Thyroid gland (tissue), 4 donors: Measurements from ENCODE around the gene FAM222A. TPM values are rescaled to one million over a fixed set of nuclear protein-coding genes. Genes with fewer than 3 reads are reported as not detected.

Experiments used
- DNase-seq, 2 donors: peaks; one replicate each; pipeline ENCODE4 v3.0.0-alpha.2; 2019
- H3K27ac ChIP-seq, 3 donors: fragments of 200-600 bp; sonication (generic); 1 replicate in 2 of 3; 2 replicates in 1 of 3; pipeline ENCODE4 v1.5.1; 2016 to 2019; ENCODE audit warnings: mild to moderate bottlenecking in 1 of 3, moderate library complexity in 1 of 3
- H3K27me3 ChIP-seq: fragments of 200-600 bp; sonication (generic); one replicate; pipeline ENCODE4 v1.5.1; 2019
- H3K36me3 ChIP-seq, 2 donors: fragments of 200-600 bp; sonication (generic); one replicate each; pipeline ENCODE4 v1.5.1; 2016 to 2019
- H3K4me1 ChIP-seq, 2 donors: fragments of 200-600 bp; sonication (generic); one replicate each; pipeline ENCODE4 v1.5.1; 2017 to 2019
- H3K4me3 ChIP-seq, 3 donors: fragments of 200-600 bp; sonication (generic); replicated peaks in 1 of 3; 1 replicate in 2 of 3; 2 replicates in 1 of 3; pipeline ENCODE4 v1.5.1; 2016; ENCODE audit warnings: mild to moderate bottlenecking in 1 of 3
- H3K9me3 ChIP-seq: fragments of 200-600 bp; sonication (generic); one replicate; pipeline ENCODE4 v1.5.1; 2017
- POLR2A ChIP-seq, 2 donors: fragments of 450-650 bp; IDR thresholded peaks; one replicate each; pipeline ENCODE4 v1.6.1; 2017; ENCODE audit warnings: antibody characterized with exemption in 2 of 2, mild to moderate bottlenecking in 2 of 2, moderate library complexity in 1 of 2
- WGBS, 2 donors: methylation state at CpG; one replicate each; pipeline ENCODE4 v1.1.5; 2017; 5-methylcytosine and 5-hydroxymethylcytosine counted together
- intact Hi-C: fragments of 100-400 bp; cut with DNase I; formaldehyde crosslinking; loops from one replicate; pipeline ENCODE4 v1.15.1; 2023
- total RNA-seq, 4 donors: library from RNA; depleted of rRNA; stranded (reverse); fragments of >200 nt; gene quantifications; one replicate each; pipeline ENCODE4 v1.2.3, GENCODE V29; 2016
- TF ChIP-seq, protein P1 (sequence below), 6 experiments: fragments of 200-600 bp in 3 of 6; fragments of 450-650 bp in 3 of 6; sonication (generic) in 3 of 6; IDR thresholded peaks; one replicate each; pipeline ENCODE4 v1.5.1; 2016 to 2019; ENCODE audit warnings: antibody characterized with exemption in 6 of 6, mild to moderate bottlenecking in 2 of 6, inconsistent platforms in 1 of 6, moderate library complexity in 1 of 6

FAM222A gene
- total RNA-seq, 4 donors from 2014 or later = 1.3 to 3.8 (median 1.9) TPM

DNA sequence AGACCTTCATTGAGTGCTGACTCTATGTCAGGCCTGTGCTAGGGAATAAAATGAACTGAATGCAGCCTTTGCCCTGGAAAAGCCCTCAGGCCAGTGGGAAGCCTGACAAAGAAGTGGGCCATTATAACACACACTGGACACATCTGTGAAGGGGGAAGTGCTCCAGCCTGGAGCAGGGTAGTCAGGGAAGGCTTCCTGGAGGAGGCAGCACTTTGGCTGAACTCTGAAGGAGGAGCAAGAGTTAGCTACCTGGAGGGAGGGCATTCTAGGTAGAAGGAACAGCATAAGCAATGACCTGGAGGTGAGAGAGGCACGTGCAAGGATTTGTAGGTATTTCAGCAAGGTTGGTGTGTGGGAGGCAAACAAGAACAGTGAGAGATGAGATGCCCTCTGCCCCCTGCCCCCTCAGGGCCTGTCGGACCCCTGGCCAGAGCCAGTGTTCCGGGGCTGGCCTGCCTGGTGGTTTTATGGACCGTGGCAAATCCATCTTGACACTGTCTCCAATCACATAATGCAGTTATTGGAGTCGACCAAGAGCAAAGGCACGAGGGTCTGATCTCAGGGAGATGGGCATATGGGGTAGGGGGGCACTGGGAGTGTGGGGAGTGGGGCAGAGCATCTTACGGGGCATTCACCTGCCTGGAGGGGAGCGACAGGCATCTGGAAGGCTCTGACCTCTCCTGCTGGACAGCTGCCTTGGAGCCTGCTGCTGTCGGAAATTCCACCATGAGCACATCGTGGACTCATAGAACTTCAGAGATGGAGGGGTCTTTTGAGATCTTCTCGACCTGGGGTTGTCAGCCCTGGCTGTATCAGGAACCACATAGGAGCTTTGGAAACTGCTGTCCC is 2.7 kb upstream of the FAM222A start:
- Histone ChIP-seq H3K27me3 (no peaks in the 10 kb centered on the region), H3K4me3 (no peak overlapping the region)
- 62 to 76% methylated on average over 11 of the region's 11 CpGs for WGBS, 2 donors

DNA sequence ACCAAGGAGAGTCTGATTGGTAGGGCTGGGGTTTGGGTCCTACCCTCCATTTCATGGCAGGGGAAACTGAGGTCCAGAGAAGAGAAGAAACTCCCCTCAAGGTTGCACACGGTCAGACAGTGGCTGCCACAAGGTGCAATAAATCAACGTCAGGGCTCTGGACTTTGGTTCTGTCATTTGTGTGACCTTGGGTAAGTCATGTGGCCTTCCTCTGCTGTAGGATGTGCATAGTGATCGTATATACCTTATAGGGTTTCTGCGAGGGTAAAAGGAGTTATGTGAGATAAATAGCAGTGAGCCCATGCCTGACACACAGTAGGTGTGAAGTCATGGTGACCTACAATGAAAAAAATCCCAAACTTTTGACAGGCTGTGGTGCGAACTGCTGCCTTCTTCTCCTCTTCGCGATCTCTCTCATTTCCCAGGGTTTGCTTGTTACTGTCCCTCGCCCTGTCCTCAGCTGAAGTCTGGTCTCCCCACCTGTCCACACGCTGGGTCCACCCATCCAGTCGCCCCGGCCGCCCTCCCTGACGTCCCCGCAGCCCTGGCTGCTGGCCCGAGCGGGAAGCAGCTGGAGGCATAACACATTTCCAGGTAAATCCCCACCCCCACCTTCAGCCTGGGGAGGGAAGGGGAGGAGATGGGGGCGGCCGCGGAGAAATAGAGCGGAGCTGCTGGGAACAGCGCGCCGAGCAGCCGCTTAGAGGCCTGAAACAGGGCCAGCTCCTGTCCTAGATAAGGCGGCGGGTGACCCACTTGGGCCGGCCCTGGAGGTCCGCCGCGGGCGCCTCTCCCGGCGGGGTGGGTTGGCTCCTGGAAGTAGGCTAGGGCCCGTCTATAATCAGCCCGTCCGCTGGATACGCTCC is 1.8 kb upstream of the FAM222A start:
- no peaks in the 10 kb centered on the region for H3K9me3 ChIP-seq
- no peak overlapping the region for H3K4me3 ChIP-seq
- no peaks in the 10 kb centered on the region for H3K36me3 ChIP-seq
- 22 to 27% methylated on average over 24 to 31 of the region's 37 CpGs for WGBS, 2 donors
- TF ChIP-seq, protein P1, sequence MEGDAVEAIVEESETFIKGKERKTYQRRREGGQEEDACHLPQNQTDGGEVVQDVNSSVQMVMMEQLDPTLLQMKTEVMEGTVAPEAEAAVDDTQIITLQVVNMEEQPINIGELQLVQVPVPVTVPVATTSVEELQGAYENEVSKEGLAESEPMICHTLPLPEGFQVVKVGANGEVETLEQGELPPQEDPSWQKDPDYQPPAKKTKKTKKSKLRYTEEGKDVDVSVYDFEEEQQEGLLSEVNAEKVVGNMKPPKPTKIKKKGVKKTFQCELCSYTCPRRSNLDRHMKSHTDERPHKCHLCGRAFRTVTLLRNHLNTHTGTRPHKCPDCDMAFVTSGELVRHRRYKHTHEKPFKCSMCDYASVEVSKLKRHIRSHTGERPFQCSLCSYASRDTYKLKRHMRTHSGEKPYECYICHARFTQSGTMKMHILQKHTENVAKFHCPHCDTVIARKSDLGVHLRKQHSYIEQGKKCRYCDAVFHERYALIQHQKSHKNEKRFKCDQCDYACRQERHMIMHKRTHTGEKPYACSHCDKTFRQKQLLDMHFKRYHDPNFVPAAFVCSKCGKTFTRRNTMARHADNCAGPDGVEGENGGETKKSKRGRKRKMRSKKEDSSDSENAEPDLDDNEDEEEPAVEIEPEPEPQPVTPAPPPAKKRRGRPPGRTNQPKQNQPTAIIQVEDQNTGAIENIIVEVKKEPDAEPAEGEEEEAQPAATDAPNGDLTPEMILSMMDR (IDR thresholded peaks at IDR 0.05) = no peak
- TF ChIP-seq POLR2A (IDR thresholded peaks at IDR 0.05) = no peak
- intact Hi-C loops = no loop called here
- peaks cover 0 to 6% of the 10 kb centered on the region in 2 donors for H3K4me1 ChIP-seq
- no peaks in the 10 kb centered on the region for H3K27me3 ChIP-seq
- DNase-seq = peak; percentile 8 to 18
- no peak overlapping the region for H3K27ac ChIP-seq

More for the DNA sequence above, 2.7 kb upstream of the FAM222A start:
- peaks cover 0 to 6% of the 10 kb centered on the region in 2 donors for H3K4me1 ChIP-seq
- no peak for DNase-seq
- no peak overlapping the region for H3K27ac ChIP-seq
- intact Hi-C loops = no loop called here
- H3K9me3 ChIP-seq = no peaks in the 10 kb centered on the region
- no peaks in the 10 kb centered on the region for H3K36me3 ChIP-seq
- TF ChIP-seq, protein P1 (IDR thresholded peaks at IDR 0.05) = no peak
- TF ChIP-seq POLR2A (IDR thresholded peaks at IDR 0.05) = no peak

DNA sequence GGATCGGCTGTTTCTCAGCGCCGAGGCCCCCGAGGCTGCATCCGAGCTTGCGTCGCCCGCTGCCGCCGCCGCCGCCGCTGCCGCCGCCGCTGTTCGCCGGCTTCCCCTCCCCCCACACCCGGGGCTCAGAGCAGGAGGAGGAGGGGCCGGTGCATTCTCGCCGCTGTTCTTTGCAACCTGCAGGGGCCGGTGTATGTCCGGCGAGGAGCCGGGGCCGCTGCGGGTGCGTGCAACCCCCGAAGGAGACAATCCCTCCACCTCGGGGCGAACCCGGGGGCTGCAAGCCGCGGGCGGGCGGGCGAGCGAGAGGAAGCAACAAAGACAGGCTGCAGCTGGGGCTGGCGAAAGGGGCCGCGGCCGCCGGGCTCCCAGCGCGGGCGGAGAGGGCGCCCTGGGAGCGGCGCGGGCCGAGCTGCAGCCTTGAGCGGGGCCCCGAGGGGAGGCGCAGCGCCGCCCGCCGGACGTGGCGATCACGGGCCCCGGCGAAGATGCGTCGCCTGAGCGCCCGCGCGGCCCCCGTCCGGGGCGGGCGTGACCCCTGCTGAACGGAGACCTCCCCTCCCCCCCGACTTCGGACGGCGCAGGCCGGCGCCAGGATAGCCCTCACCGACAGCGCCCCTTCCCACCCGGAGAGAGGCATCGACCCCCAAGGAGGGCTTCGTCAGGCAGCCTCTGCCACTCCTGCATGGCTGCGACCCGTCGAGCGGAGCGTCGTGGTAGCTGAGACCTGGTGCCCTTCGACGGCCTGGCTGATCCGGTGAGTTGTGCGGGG is 702 bp downstream of the FAM222A start:
- Histone ChIP-seq H3K27me3 (no peaks in the 10 kb centered on the region), H3K9me3 (no peaks in the 10 kb centered on the region), H3K4me1 (peaks cover 0 to 6% of the 10 kb centered on the region in 2 donors), H3K36me3 (no peaks in the 10 kb centered on the region), H3K27ac (no peak overlapping the region), H3K4me3 (peak overlapping the region in 2 of 3 donors; percentile 37 to 54)
- 0 to 7% methylated on average over 3 to 15 of the region's 96 CpGs for WGBS, 2 donors
- no peak for TF ChIP-seq POLR2A (IDR thresholded peaks at IDR 0.05)
- TF ChIP-seq, protein P1 (IDR thresholded peaks at IDR 0.05) = peak in 3 of 6 experiments; percentile 12 to 37 (median 21)
- peak; percentile 72 to 76 for DNase-seq
- intact Hi-C loops = no loop called here

DNA sequence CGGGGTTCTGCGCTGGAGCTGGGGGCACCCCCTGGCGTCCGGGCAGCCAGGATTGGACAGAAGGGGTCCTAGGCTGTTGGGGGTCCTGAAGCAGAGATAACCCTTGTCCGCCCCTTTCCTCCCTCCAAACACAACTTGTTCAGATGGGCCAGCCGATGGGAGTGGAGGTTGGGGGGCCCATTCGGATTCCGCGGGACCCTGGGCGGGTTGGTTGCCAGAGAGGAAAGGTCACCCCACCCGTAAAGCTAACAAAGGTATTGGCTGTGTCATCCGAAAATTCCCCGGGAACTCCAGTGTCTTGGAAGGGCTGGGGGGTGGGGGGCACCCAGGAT is 1.3 kb downstream of the FAM222A start:
- Histone ChIP-seq H3K4me1 (peaks cover 0 to 6% of the 10 kb centered on the region in 2 donors), H3K36me3 (no peaks in the 10 kb centered on the region), H3K9me3 (no peaks in the 10 kb centered on the region), H3K4me3 (peak overlapping the region in 1 of 3 donors; percentile 54), H3K27me3 (no peaks in the 10 kb centered on the region), H3K27ac (no peak overlapping the region)
- WGBS, 2 donors = 34 to 36% methylated on average over 9 of the region's 13 CpGs
- DNase-seq = no peak
- intact Hi-C loops = loop anchor here (5.0 kb wide), 1 partner anchor 118 kb away; no protein-coding TSS in a partner anchor
- TF ChIP-seq, protein P1 (IDR thresholded peaks at IDR 0.05) = no peak
- no peak for TF ChIP-seq POLR2A (IDR thresholded peaks at IDR 0.05)
